ENCODE measurements around the gene SEPTIN8. TPM values are rescaled to one million over a fixed set of nuclear protein-coding genes. Genes with fewer than 3 reads are reported as not detected.
A peak's percentile ranks its signal among the peaks of the same experiment; 100 is the strongest.

SEPTIN8 gene
- total RNA-seq, 1 experiment from 2014 or later: 38.2 TPM

DNA sequence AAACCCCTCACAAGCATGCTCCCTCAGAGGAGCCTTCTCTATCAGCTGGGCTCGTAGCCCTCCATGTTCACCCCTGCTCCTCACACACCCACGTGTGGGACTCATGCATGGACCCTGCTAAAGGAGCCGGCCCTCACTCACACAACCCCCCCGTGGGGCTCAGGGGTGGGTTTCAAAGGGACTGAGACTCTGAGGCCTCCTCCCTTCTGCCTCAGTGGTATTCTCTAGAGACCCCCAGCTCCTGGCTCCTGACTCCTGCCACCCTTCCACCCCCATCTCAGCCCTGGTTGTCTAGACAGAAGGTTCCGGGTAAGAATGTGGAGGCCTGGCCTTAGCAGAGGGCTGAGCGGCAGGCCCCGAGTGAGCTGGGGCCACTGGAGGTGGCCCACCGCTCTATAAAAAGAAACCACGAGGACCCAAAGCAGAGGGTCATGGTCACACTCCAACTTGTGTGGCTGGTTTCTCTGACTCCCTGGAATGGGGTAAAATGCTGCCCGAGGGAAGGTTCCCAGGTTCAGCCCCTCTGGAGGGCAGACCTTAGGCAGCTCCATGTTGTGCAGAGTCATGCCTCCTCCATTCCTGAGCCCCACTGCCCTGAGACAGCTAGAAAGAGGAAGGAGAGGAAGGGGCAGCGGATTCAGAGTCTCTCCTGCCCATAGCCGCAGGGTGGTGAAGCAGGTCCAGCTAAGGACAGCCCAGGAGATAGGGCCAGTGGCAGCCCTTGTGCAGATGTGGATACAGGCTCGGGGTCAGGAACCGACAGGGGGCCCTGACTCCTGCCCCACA lies 10.8 kb downstream of the SEPTIN8 start:
- no peak overlapping the region for H2BK15ac ChIP-seq (ENCODE audit: low read depth, low read length)
- H4K8ac ChIP-seq (replicated peaks; ENCODE audit: insufficient read length, low read depth, low read length): no peak overlapping the region
- no CpG with 5 or more reads among the region's 14 CpGs for WGBS (ENCODE audit: extremely low coverage, insufficient read length, low lambda C conversion rate)
- no peak overlapping the region for H3K4me2 ChIP-seq (ENCODE audit: insufficient read depth, insufficient read length, low read length)
- no peak overlapping the region for H3T11ph ChIP-seq (ENCODE audit: low read length)
- Mint-ChIP-seq H3K27me3 (ENCODE audit: low read depth) (peaks cover 3% of the 10 kb centered on the region; the same call in 1 of the 2 replicates), H3K4me3 (no peak overlapping the region), H3K4me1 (peaks cover 8% of the 10 kb centered on the region in 2 experiments), H3K9me3 (no peaks in the 10 kb centered on the region), H3K36me3 (ENCODE audit: insufficient read depth in 1 of 3, low read depth in 3 of 3) (peaks cover 5 to 22% (median 15%) of the 10 kb centered on the region in 3 experiments; a peak in 6 of 7 replicates), H3K27ac (no peak overlapping the region)
- DNase-seq: peak; percentile 12
- peaks cover 2% of the 10 kb centered on the region; the same call in 1 of the 2 replicates for H3K4me1 ChIP-seq (ENCODE audit: insufficient read depth, low read length)
- no peak overlapping the region for H3K4ac ChIP-seq (ENCODE audit: low read depth, low read length)
- H2BK12ac ChIP-seq (ENCODE audit: insufficient read length, low read depth, low read length): no peak overlapping the region
- no peak overlapping the region for H3K27ac ChIP-seq (ENCODE audit: insufficient read length, low read depth, low read length)
- H3K9me3 ChIP-seq (ENCODE audit: control insufficient read depth, low read depth, low read length): no peaks in the 10 kb centered on the region
- TF ChIP-seq CTCF (conservative IDR thresholded peaks at IDR 0.05): no peak
- H3K27me3 ChIP-seq (ENCODE audit: insufficient read depth, low read length): no peaks in the 10 kb centered on the region
- H3K18ac ChIP-seq (ENCODE audit: insufficient read length, low read depth, low read length): no peak overlapping the region
- H3K23ac ChIP-seq (ENCODE audit: insufficient read length, low read depth, low read length): no peak overlapping the region
- H2AFZ ChIP-seq (ENCODE audit: low read length): no peak overlapping the region
- H4K5ac ChIP-seq (ENCODE audit: insufficient read length, low read depth, low read length): no peak overlapping the region
- H2BK120ac ChIP-seq (ENCODE audit: low read depth, low read length, poor library complexity, severe bottlenecking): no peak overlapping the region
- H3K9ac ChIP-seq (ENCODE audit: extremely low read depth, insufficient read length, low read length): no peak overlapping the region
- H3K79me1 ChIP-seq (ENCODE audit: insufficient read depth, low read depth, low read length, poor library complexity, severe bottlenecking): no peaks in the 10 kb centered on the region
- 0 out of 2 replicates have a peak overlapping the region, but pooled peaks have one; percentile 8 for H3K14ac ChIP-seq (ENCODE audit: insufficient read depth, low read length)
- H2AK5ac ChIP-seq (ENCODE audit: insufficient read length, low read length): no peak overlapping the region
- H3K79me2 ChIP-seq (ENCODE audit: insufficient read depth, low read length): no peaks in the 10 kb centered on the region
- H4K20me1 ChIP-seq (ENCODE audit: control insufficient read depth, insufficient read depth, insufficient read length): peaks cover 2% of the 10 kb centered on the region
- H2BK20ac ChIP-seq (ENCODE audit: low read depth, low read length, poor library complexity, severe bottlenecking): no peak overlapping the region
- no peaks in the 10 kb centered on the region for H3K23me2 ChIP-seq (ENCODE audit: insufficient read length, low read depth, low read length, poor library complexity, severe bottlenecking)
- H3K56ac ChIP-seq (ENCODE audit: insufficient read length, low read depth, low read length): no peak overlapping the region
- no peak overlapping the region for H4K91ac ChIP-seq (ENCODE audit: insufficient read length, low read depth, low read length)
- no peak overlapping the region for H2BK5ac ChIP-seq (ENCODE audit: insufficient read length, low read length)

All from H9 (cell line).